NCI-H82 treated with DMSO at 0.1 percent for 48 hours (cell line): ENCODE measurements around the gene AKT3.

Experiments used
- DNase-seq: peaks from one replicate; lab custom pipeline; 2025; ENCODE audit not compliant: unreplicated experiment; lab: John Stamatoyannopoulos, UW

The AKT3 gene

DNA sequence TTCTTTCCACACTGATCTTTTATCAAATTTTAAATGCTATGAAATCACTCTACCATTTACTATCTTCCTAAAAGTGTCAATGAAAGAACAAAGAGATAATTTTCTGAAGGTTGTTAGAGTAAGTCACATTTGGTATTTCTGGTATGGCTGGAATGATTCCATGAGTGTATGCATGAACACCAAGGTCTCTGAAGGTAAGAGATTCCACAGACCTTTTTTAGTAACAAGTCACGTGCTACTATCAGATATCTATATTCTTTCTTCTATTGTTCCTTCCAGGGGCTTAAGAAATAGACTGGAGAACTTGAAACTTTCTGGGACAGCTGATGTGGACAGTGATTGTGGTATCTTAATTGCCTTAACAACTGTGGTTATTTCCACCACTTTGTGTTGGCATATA lies 329.2 kb downstream of the AKT3 start:
- DNase-seq = no peak

DNA sequence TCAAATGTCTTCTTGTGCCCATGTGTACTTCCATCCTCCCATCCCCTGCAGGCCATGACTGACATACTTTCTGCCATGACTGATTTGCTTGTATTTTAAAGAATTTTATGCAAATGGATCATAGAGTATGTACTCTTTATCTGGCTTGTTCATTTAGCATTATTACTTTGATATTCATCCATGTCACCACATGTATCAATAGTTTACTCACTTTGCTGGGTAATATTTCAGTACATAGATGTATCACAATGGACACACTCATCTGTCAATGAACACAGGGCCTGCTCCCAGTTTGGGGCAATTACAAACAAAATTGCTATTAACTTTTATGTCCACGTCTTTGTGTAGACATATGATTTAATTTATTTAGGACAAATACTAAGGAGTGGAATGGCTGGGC lies 335.1 kb downstream of the AKT3 start:
- DNase-seq = no peak

DNA sequence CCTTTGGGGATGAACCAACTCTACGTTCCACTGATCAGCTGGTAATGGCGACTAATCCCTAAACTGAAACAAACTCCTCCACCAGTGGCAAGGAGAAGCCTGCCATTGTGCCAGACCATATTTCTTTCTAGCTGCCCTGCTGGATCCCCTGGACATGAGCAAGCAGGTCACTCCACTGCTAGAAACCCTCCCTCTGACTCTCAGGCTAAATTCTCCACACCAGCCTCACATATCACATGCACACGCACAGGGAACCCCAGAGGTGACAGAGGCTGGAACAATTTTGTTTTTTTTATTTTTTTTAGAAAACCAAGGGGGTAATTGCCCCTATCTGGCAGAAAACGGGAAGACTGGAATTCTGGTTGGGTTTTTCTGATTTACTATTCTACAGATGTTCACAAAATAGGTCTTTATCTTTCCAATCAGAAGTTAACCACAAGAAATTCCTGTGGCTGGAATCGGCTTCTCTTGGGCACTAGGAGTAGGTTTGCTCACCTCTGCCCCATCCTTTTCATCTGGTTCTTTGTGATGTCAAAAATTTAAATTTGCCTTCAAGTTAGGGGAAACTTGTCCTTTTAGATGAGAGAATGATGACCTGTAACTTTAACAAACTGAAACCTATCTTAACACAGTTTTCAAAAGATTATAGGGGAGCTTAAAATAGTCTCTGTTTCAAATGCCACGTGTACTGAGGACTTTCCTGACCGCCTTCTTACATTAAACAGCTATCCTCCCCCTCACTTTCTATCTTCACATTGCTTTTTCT lies 336.1 kb downstream of the AKT3 start:
- DNase-seq = no peak

DNA sequence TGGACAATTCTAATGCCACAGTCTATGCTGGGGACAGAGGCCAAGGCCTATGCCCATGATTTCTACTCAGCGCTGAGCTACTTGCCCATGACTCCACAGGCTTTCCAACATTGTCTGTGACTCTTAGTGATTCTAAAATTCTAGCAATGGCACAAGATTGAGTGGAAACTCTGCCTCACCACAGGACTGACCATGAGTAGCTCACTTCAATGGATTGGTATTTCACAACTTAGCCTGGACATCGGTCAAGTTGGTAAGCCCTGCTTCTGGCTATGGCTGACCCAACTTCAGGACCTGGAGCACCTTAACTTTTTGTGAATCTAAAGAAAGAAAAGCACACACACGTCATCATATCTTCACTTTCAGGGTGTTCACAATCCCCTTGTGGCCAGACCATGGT lies 339.1 kb downstream of the AKT3 start:
- DNase-seq = no peak

DNA sequence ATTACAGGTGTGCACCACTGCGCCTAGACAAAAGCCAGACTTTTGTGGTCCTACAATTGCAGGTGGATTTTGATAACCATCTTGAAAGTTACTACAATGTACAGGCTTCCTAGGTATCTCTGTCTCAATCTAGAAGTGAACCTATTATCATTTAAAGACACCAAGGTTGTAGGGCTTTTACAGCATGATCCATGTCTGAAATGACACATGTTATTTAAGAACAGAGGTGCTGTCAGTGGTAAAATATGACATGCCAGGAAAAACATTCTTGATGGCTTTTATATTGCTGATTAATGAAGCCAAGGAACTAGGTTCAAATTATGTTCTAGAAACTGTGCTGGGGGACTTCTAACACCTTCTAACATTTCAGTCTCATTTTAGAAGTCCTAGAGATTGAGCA lies 341.1 kb downstream of the AKT3 start:
- no peak for DNase-seq

DNA sequence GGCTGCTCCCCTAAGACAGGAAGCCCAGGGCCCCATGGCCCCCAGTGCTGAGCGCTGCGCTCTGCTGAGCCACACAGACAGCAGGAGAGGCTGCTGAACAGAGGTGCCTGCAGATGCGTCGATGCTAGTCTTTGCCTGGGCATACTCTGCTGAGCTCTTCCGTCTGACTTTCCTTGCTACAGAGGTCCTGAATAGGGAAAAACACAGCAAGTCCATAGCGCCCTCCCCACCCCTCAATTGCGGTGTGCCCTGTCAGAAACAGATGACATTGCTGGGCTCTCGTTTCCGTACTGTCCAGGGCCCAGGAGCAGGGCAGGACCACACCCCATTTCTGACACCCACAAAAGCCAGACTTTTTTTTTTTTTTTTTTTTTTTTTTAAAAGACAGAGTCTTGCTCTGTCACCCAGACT lies 341.7 kb downstream of the AKT3 start:
- DNase-seq = no peak

DNA sequence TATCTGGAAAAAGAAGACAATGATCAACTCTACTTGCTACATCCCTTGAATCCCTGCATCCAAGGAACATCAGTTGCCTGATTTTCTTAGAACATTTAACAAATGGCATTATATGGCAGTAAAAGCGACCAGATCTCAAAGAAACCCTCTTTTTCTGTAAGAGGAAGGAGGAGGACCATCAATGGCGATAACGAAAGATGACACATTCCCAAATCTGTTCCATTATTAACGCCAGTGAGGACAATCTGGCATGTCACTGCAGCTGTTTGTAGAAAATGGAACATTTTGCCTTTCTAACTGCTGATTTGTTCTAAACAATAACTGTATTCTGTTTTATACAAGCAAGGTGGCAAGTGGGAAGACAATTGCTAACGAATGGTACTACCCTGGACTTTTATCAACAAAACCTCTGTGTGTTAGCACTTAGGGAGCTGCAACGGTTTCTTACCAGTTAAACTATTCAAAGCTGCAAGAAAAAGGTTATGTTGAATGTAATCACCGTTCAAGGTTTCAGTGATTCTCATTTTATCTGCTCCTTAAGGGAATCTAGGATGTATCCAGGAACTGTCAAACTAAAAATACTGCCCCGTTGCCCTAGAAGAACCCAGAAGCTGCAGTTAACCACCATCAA lies 342.3 kb downstream of the AKT3 start:
- no peak for DNase-seq

DNA sequence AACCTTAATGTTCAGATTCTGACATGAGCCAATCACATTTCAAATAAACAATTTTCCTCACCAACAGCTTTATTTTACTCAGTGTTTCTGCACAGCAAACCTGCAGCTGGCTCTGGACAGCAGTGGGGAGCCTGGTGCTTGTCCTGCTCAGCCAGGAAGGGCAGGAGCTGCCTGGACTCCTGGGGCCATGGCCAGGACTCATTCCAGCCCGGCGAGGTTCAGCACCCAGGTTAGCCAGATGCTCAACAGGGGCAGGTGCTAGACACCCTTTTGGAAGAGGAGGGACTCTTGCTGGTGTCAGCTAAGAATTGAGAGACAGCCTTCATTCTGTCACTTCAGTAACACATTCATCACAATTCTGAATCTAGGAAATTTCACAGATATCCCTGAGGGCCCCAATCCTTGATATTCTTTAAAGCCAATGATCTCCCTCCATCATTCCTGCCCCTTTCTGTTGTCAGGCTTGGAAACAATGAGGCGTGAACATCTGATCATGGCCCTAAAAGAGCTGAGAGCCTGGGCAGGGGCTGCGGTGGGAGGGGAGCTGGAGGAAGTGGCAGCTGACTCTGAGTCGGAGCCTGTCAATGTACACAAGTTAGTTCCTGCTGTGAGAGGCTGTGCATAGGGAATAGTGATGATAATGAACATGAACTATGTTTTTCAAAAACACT lies 342.9 kb downstream of the AKT3 start:
- no peak for DNase-seq

DNA sequence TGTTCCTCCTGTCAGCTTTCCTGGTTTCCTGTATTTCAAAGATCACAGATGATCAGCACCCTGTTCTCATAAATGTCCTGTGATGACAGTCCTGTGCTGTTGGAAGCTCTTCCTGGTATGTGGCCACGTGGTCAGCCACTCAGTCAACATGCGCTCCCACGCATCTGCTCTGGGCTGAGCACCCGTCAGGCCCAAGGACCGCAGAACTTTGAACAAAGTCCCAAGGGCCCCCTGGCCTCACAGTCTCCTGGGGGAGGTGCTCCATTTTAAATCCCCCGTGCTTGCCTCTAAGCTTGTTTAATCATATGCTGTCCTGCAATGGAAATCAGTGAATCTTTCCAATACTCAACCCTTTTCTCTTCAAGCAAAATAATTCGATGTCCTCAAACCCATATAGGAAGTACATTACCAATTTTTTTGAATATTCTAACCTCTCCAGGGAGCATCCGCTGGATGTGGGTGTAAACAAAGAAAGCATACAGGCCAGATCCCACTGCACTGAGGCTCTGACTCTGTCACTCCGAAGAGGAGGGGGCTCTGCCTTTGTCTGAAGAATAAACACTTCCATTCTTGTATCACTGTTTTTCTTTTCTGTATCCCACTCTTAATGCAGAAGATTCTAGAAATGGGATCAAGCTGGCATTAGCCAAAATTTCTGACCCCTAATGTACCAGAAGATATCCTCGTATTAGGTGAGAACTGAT lies 343.9 kb downstream of the AKT3 start:
- no peak for DNase-seq

DNA sequence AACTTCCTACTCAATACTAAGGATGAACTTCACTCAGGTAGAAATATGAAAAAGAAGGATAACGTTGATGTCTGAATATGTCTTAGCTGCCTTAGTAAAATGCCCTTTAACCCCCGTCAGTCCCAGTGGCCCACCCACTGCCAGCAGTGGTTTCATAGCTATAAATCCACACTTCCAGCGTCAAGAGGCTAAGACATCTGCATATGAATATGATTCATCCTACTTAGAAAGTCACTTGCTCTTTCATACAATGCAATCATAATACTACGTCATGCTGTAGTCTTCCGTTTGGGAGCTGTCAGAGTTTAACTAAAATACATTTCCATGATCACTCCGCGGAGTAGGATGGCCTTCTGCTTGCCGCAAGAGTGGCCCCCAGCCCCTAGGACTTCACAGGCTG lies 346.9 kb downstream of the AKT3 start:
- DNase-seq = no peak

DNA sequence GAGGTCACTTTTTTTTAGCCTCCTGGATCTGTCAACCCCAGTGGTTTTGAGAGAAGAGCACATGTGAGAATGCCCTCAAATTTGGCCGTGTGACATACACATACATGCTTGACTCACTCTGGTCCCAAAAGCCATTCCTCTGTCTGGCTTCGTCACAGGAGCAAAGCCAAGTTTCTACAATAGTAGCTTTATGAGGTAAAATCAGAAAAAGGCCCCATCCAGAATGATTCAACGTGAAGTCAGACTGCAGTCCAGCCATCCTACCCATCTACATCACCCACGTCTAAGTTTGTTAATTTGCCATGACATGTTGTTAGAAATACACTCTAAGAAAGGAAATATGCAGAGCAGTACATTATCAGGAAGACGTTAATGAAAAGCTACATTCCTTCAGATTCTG lies 349.0 kb downstream of the AKT3 start:
- DNase-seq = no peak

DNA sequence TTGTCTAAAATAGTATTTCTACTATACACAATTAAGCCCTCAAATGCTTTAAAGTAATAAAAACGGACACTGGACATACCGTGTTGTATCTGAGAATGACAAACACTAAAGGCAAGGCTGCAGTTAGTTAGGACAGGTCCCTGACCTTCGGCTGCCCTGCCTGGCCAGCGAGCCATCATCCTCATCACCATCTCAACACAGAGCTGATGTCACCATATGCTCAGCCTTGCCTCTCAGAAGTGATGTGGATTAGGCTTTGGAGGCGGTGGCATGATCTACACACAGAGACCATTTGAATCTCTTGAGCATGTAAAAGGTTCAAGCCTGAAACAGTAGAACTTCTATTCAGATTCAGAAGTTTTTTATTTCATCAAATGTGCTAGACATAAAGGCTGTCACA lies 349.5 kb downstream of the AKT3 start:
- no peak for DNase-seq

DNA sequence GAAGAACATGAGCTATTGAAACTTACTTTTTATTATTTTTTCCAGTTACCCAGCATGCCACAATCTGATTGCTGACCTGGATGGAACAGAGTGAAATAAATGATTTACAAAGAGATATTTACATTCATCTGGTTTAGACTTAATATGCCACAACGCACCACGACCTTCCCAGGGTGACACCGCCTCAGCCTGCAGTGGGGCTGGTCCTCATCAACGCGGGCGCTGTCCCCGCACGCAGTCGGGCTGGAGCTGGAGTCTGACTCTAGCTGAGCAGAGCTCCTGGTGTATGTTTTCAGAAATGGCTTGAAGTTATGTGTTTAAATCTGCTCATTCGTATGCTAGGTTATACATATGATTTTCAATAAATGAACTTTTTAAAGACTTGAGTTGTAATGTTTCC lies 350.3 kb downstream of the AKT3 start:
- no peak for DNase-seq

DNA sequence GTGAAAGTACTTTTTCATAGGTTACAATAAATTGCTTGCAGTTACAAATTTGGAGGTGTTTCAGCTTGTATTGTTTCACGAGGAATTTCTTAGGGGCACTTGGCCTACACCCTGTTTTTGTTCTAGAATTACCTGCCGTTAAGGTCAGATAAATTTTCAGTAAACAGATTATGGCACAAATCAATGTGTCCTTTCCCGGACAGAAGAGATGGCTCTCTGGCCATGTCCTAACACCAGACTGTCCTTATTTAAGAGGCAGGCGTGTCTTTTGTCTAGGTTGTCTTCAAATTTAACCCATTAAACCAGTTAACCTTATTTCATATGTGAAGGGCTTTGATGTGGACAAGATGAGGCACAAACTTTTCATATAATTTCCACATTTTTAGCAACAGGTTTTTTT lies 350.8 kb downstream of the AKT3 start:
- no peak for DNase-seq

DNA sequence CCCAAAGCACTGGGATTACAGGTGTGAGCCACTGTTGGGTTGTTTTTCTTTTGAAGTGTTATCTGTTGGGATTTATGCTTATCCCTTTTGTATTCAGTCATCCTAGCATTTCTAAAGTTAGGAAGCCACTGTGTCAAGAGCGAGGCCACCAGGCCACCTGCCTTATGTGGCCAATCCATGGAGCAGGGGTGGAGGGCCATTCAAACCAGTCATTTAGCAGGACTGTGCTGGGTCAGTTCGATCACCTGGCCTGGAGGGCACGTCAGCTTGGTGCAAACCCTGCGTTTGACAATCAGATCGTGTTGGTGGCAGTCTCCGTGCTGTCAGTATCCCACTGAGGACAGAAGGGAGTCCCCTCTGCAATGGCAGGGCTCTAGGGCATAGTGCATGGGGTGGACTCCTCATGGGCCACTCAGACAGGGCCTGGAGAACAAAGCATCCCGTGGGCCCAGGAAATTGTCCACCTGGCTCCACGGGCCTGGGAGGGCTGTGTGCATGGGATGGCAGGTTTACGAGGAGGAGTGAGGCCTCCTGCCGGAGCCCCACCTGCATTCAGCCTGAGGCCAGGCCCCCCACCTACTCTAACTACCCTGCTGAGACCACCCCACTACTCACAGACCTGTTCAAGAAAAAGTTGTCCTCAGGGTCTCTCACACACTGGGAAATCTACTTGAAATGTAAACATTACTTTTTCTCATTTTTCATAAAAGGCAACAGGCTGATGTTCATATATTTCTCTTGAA lies 351.9 kb downstream of the AKT3 start:
- no peak for DNase-seq

DNA sequence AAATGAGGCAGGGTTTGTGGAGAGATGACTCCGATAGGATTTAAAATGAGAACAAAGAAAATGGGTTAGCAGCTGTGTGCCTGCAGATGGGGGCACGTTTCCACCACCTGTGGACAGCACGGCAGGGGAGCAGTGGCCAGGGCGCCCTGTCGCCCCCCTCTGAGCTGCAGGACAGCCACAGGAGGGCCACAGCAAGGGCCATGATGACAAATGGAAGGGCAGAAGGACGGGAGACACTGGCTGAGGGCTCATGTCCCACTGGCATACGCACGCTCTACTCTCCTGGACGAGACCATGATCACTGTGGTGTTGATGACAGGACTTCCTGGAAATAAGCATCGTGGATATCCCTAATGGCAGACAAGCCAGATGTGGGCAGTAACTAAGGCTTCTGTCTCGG lies 353.2 kb downstream of the AKT3 start:
- DNase-seq = no peak

DNA sequence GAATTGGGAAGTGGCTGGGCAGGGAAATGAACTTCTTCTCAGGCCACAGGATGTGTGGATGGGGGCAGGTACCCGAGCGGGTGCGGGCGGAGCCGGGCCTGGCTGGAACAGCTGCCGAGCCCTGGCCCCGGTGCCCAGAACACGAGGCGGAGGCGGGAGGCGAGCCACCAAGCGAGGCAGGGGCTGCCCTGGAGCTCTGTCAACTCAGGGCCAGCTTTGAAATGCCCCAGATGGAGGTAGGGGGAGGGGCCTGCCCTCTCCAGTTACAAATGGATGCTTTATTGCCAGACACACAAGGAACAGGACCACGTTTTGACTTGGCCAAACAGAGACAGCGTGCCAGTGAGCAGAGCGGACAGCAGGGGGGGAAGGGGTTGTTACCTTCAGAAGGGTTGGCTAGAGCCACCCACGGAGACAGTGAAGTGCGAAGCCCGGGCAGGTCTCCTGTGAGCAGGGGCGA lies 353.8 kb downstream of the AKT3 start:
- no peak for DNase-seq

DNA sequence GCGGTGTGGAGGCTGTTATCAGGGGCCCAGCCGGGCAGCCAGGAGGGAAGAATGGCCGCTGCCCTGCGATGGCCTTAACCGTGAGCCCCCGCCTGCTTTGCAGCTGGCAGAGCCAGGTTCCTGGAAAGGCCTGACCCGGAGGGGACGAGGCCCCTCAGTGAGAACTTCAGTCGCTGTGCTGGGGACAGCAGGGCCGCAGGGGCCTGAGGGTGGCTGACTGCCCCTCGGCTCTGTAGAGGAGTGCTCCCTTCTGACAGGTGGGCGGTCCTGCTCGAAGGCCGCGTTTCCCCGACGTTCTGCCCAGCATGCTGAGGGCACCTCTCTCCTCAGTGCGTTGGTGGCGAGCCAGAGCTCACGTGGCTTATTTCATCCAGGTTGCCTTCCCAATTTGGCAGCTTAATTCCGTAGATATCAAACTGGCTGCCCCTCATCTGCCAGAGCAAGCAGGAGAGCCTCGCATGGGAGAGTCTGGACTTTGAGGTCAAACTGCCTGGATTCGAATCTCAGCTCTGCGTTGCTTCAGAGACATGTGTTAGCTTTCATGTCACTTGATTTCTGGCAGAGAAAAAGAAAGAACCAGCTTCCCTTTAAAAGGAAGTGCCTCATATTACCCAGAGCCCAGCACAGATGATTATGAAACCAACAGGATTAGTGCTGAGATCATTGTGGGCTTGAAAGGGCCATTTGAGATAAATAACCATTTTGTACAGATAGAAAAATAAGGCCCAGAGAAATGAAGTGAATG lies 354.4 kb downstream of the AKT3 start:
- DNase-seq = no peak

DNA sequence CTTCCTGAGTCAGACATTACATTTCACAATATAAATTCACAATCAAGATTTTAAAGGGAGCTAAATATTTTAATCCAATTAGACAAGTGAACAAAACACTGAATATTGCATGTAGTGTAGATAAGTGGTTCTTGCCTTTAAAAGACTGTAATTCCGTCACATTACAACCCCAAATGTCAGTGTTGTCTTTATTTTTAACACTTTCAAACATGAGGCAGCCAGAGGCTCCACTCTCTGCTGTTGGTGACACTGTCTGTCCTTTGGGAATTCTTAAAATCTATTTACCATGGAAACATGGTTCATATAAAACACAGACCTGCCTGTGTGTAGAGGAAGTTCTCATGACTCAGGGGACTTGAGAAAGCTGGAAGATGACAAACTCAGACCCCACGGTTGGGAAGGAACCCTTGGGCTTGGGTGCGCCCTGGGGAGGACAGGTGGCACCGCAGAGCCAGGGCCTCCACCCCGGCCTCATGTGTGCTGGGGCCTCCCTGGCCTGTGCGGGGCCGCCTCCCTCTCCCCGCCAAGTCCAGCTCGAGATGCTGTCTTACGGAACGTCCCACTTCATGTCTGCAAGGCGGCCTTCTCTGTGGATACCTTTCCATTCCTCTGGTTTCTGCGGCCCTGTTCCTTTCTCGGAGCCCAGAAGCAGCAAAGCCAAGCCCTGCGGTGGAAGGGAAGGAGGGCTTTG lies 355.2 kb downstream of the AKT3 start:
- DNase-seq = no peak
